Keratinocyte (primary cell): ENCODE data around the gene C19orf25. TPM values are rescaled to one million over a fixed set of nuclear protein-coding genes. Genes with fewer than 3 reads are reported as not detected.

Experiments used
- DNase-seq: peaks from one replicate; pipeline ENCODE4 v3.0.0-alpha.2; 2011; ENCODE audit warnings: low read depth, missing footprints, low spot score
- FAIRE-seq: peaks from 2 replicates; lab custom pipeline; 2011; peaks lifted over from hg19 to GRCh38; lab: Jason Lieb, UNC
- H2AFZ ChIP-seq: 2 replicates; pipeline ENCODE4 v1.6.0; 2012; ENCODE audit warnings: low read length, control low read depth, inconsistent platforms; ENCODE audit not compliant: control insufficient read depth
- H3K27ac ChIP-seq: 2 replicates; pipeline ENCODE4 v1.5.1; 2011; ENCODE audit warnings: low read length; ENCODE audit not compliant: control insufficient read depth, insufficient read depth
- H3K27me3 ChIP-seq: 3 replicates; pipeline ENCODE4 v1.6.0; 2011; ENCODE audit warnings: low read length; ENCODE audit not compliant: control insufficient read depth, insufficient read depth; ENCODE audit errors: extremely low read depth
- H3K36me3 ChIP-seq, 2 experiments: 2 replicates in 1 of 2; 3 replicates in 1 of 2; pipeline ENCODE4 v1.5.1; 2011; ENCODE audit warnings: low read length in 2 of 2, mild to moderate bottlenecking in 1 of 2; ENCODE audit not compliant: control insufficient read depth in 2 of 2, insufficient read depth in 2 of 2; ENCODE audit errors: extremely low read depth in 1 of 2
- H3K4me1 ChIP-seq: 3 replicates; pipeline ENCODE4 v1.5.1; 2011; ENCODE audit warnings: low read length; ENCODE audit not compliant: control insufficient read depth, insufficient read depth; ENCODE audit errors: extremely low read depth
- H3K4me2 ChIP-seq: 3 replicates; pipeline ENCODE4 v1.6.0; 2011; ENCODE audit warnings: low read depth, low read length; ENCODE audit not compliant: control insufficient read depth, insufficient read depth; ENCODE audit errors: extremely low read depth
- H3K4me3 ChIP-seq, 3 experiments: fragments of 200-600 bp in 1 of 3; sonication (generic) in 1 of 3; 2 replicates in 2 of 3; 3 replicates in 1 of 3; pipeline ENCODE4 v1.5.1; 2011 to 2016; ENCODE audit warnings: low read length in 3 of 3, mild to moderate bottlenecking in 3 of 3, control low read depth in 2 of 3, inconsistent platforms in 1 of 3, low read depth in 1 of 3, mixed read lengths in 1 of 3, mixed run types in 1 of 3, moderate library complexity in 1 of 3; ENCODE audit not compliant: control insufficient read depth in 2 of 3, insufficient read depth in 2 of 3; ENCODE audit errors: extremely low read depth in 1 of 3
- H3K79me2 ChIP-seq: 2 replicates; pipeline ENCODE4 v1.6.0; 2012; ENCODE audit warnings: low read length; ENCODE audit not compliant: control insufficient read depth, insufficient read depth
- H3K9ac ChIP-seq: 3 replicates; pipeline ENCODE4 v1.6.0; 2011; ENCODE audit warnings: low read length; ENCODE audit not compliant: control insufficient read depth, insufficient read depth; ENCODE audit errors: extremely low read depth
- H3K9me1 ChIP-seq: 3 replicates; pipeline ENCODE4 v1.6.0; 2011; ENCODE audit warnings: low read length; ENCODE audit not compliant: control insufficient read depth, insufficient read depth; ENCODE audit errors: extremely low read depth
- H3K9me3 ChIP-seq: 2 replicates; pipeline ENCODE4 v1.5.1; 2012; ENCODE audit warnings: low read depth, low read length; ENCODE audit not compliant: control insufficient read depth
- H4K20me1 ChIP-seq: 3 replicates; pipeline ENCODE4 v1.6.0; 2011; ENCODE audit warnings: low read length; ENCODE audit not compliant: control insufficient read depth, insufficient read depth; ENCODE audit errors: extremely low read depth
- CTCF ChIP-seq, 3 experiments: IDR thresholded peaks in 1 of 3; conservative IDR thresholded peaks in 1 of 3; optimal IDR thresholded peaks in 1 of 3; 2 replicates in 2 of 3; 3 replicates in 1 of 3; pipeline versions ENCODE3 to v1.5.1; 2011; ENCODE audit warnings: low read length in 3 of 3, mild to moderate bottlenecking in 3 of 3, moderate library complexity in 2 of 3, control low read depth in 1 of 3, inconsistent platforms in 1 of 3; ENCODE audit not compliant: insufficient read depth in 2 of 3; ENCODE audit errors: extremely low read depth in 1 of 3
- EZH2 ChIP-seq: IDR thresholded peaks from one replicate; pipeline ENCODE4 v1.6.1; 2012; ENCODE audit warnings: inconsistent platforms, mild to moderate bottlenecking, low read length, moderate library complexity
- dilution Hi-C: fragments of 300-500 bp; cut with MboI; formaldehyde crosslinking; loops from one replicate; pipeline ENCODE4 v1.7.0; 2020; ENCODE audit warnings: low sequenced_read_pairs; ENCODE audit not compliant: extremely low pct_ligation_motif_present
- polyA plus RNA-seq, 5 experiments: library from polyadenylated mRNA; depleted of rRNA in 3 of 5; stranded (reverse) in 3 of 5; stranded (forward) in 1 of 5; unstranded in 1 of 5; fragments of >200 nt; gene quantifications; 1 replicate in 1 of 5; 2 replicates in 3 of 5; 3 replicates in 1 of 5; pipeline versions ENCODE4 v1.2.1 to v1.2.3, GENCODE V29; 2011 to 2012; ENCODE audit warnings: missing spikeins in 2 of 5, low read depth in 1 of 5, low replicate concordance in 1 of 5

The C19orf25 gene
- polyA plus RNA-seq, 1 donor (not counting 4 experiments of a cell fraction or from before 2014, with no cell fraction given) = 11.2 TPM

- H2AFZ ChIP-seq = no peak overlapping the region
- H3K4me1 ChIP-seq = peaks cover 16% of the 10 kb centered on the region
- FAIRE-seq (no peak), DNase-seq (no peak)
- H3K4me2 ChIP-seq = peak overlapping the region; percentile 60
- peaks cover 12% of the 10 kb centered on the region for H4K20me1 ChIP-seq
- dilution Hi-C loops = no loop called here
- TF ChIP-seq EZH2 (no peak), CTCF (optimal IDR thresholded peaks at IDR 0.05 in 1 of 3, IDR thresholded peaks at IDR 0.05 in 1 of 3, conservative IDR thresholded peaks at IDR 0.05 in 1 of 3; ENCODE audit: extremely low read depth in 1 of 3, insufficient read depth in 2 of 3, low read length in 3 of 3) (peak in 2 of 3 experiments; percentile 13 to 54)
- H3K27ac ChIP-seq = no peak overlapping the region
- no peaks in the 10 kb centered on the region for H3K36me3 ChIP-seq
- H3K79me2 ChIP-seq = no peaks in the 10 kb centered on the region
- H3K9me1 ChIP-seq = peaks cover 4% of the 10 kb centered on the region
- H3K9me3 ChIP-seq = no peaks in the 10 kb centered on the region
- H3K27me3 ChIP-seq = peaks cover 61% of the 10 kb centered on the region
- H3K9ac ChIP-seq = no peak overlapping the region
- H3K4me3 ChIP-seq = peak overlapping the region in 2 of 3 experiments; percentile 27 to 36
These were observed 10.2 kb downstream of the C19orf25 start for GRCh38 chr19:1468821-1469254.

- Histone ChIP-seq H3K79me2 (no peaks in the 10 kb centered on the region), H4K20me1 (peaks cover 12% of the 10 kb centered on the region), H3K9me3 (no peaks in the 10 kb centered on the region), H3K27ac (no peak overlapping the region), H3K36me3 (no peaks in the 10 kb centered on the region), H2AFZ (no peak overlapping the region), H3K4me1 (peaks cover 16% of the 10 kb centered on the region), H3K9me1 (peaks cover 4% of the 10 kb centered on the region), H3K27me3 (peaks cover 61% of the 10 kb centered on the region), H3K4me2 (peak overlapping the region; percentile 60), H3K4me3 (peak overlapping the region in 1 of 3 experiments; percentile 36), H3K9ac (no peak overlapping the region)
- DNase-seq (no peak), FAIRE-seq (no peak)
- peak; percentile 74 for TF ChIP-seq EZH2
- no peak for TF ChIP-seq CTCF (optimal IDR thresholded peaks at IDR 0.05 in 1 of 3, IDR thresholded peaks at IDR 0.05 in 1 of 3, conservative IDR thresholded peaks at IDR 0.05 in 1 of 3; ENCODE audit: extremely low read depth in 1 of 3, insufficient read depth in 2 of 3, low read length in 3 of 3)
- dilution Hi-C loops = no loop called here
These were observed 10.7 kb downstream of the C19orf25 start for GRCh38 chr19:1468274-1468820.
